ENCODE data around the gene EHMT1.

Gene EHMT1

DNA sequence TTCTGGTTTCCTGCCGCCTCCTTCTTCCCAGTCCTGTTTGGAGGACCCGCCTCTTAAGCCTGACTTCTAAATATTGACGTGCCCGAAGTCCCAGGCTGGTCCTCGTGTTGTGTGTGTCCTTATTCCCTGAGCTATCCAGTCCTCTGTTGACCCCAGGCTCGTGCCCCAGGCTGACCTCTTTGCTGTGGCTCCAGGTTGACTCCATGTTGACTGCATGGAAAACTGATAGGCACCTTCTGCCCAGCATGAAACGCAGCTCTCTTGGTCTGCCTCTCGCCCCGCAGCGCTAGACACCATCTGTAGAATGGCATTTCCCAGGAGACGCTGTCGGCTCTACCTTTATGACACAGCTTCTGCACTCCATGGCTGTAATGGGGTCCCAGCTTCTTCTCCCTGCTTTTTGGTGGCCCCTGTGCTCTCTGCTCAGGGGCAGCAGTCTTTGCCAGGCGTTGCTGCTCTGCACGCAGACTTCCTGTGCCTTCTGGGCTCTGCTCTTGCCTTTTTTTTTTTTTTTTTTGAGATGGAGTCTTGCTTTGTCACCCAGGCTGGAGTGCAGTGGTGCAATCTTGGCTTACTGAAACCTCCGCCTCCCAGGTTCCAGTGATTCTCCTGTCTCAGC is 28.4 kb downstream of the EHMT1 start:
- no peak for DNase-seq (ENCODE audit: low read depth)

DNA sequence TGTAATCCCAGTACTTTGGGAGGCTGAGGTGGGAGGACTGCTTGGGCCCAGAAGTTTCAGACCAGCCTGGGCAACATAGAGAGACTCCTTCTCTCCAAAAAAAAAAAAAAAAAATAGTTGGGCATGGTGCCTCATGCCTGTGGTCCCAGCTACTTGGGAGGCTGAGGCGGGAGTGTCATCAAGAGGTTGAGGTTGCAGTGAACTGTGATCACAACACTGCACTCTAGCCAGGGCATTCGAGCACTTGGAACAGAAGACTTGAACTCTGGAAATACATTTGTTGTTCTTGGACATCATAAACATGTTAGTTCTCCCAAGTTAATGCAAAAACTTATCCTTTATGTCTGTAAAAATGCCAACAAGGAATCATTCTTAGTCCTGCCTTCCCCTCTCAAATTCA is 29.6 kb downstream of the EHMT1 start:
- DNase-seq (ENCODE audit: low read depth), result peak; percentile 89

DNA sequence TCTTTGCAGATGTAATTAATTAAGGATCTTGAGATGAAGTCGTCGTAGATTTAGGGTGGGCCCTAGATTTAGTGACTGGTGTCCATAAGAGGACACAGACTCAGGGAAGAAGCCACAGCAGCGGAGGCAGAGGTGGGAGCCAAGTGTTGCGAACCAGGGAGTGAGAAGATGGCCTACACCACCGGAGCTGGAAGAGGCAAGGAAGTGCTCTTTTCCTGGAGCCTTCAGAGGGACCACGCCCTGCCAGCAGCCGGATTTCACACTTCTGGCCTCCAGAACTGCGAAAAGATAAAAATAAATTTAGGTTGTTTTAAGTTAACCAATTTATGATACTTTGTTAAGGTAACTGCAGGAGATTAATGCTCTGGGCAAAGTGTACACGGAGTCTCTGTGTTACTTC is 30.7 kb downstream of the EHMT1 start:
- DNase-seq (ENCODE audit: low read depth), result no peak

DNA sequence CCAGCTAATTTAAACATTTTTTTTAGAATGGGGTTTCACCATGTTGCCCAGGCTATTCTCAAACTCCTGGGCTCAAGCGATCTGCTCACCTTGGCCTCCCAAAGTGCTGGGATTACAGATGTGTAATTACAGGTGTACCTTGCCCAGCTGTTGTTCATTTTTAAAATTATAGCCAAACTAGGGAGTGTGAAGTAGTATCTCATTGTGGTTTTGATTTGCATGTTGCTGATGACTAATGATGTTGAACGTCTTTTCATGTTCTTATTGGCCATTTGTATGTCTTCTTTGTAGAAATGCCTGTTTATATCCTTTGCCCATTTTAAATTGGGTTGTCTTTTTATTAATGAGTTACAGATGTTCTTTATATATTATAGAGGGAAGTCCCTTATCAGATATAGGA is 31.5 kb downstream of the EHMT1 start:
- no peak for DNase-seq (ENCODE audit: low read depth)

DNA sequence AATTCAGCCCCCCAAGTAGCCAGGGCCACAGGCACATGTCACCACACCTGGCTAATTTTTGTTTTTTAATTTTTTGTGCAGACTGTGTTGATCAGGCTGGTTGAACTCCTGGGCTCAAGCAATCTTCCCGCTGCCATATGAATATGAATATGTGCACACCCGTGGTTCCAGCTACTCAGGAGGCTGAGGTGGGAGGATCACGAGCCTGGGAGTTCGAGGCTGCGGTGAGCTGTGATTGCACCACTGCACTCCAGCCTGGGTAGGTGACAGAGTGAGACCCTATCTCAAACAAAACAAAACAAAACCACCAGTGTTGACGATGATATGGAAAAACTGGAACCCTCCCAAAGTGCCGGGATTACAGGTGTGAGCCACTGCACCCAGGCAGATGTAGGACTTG is 32.0 kb downstream of the EHMT1 start:
- DNase-seq (ENCODE audit: low read depth), result no peak

DNA sequence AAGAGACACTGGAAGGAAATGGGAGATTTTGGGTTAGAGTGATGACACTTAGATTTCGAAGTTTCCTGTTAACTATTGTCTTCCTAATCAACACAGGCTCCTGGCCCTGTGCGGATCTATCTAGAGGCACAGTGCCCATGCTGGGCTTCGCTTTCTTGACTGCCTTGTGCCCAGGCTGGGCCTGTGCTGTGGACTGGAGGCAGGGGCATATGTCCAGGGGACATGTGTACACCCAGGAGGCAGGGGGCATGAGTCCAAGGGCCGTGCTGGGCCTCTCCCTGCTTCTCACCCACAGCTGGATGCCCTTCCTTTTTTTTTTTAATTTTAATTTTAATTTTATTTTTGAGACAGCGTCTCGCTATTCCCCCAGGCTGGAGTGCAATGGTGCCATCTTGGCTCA is 37.6 kb downstream of the EHMT1 start:
- DNase-seq (ENCODE audit: low read depth), result no peak

DNA sequence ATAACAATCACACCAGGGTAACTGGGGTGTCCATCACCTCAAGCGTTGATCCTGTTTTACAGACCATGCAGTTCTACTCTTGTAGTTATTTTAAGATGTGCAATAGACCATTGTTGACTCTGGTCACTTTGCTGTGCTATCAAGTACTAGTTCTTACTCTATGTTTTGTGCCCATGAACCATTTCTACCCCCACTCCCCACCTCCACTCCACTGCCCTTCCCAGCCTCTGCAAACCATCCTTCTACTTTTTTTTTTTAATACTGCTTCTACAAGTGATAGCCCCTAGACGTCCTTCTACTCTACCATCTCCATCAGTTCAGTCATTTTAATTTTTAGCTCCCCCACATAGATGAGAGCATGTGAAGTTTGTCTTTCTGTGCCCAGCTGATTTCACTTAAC is 38.8 kb downstream of the EHMT1 start:
- no peak for DNase-seq (ENCODE audit: low read depth)

DNA sequence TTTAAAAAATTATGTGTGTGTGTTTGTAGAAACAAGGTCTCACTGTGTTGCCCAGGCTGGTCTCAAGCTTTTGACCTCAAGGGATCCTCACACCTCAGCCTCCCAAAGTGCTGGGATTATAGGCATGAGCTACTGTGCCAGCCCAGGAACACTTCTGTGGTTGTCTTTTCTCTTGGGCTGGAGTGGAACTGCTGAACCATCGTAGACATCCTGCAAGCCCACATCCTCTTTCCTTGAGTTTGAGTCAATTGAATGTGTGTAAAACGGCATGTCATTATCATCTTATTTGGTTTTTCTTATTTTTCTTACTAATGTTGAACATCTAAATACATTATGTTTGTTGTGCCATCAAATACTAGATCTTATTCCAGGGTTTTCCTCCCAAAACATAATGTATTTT is 40.0 kb downstream of the EHMT1 start:
- DNase-seq (ENCODE audit: low read depth), result no peak

DNA sequence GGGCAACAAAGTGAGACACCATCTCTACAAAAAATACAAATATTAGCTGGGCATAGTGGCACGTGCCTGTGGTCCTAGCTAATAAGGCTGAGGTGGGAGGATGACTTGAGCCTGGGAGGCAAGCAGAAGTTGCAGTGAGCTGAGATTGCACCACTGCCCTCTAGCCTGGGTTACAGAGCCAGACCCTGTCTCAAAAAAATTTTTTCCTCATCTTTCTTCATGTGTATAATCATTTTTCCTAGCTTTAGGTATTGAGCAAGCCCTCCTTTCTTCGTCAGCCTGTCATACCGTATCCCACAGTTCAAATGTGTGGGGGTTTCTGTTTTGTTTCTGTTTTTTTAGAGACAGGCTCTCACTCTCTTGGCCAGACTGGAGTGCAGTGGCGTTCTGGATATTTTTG is 41.3 kb downstream of the EHMT1 start:
- DNase-seq (ENCODE audit: low read depth), result no peak

DNA sequence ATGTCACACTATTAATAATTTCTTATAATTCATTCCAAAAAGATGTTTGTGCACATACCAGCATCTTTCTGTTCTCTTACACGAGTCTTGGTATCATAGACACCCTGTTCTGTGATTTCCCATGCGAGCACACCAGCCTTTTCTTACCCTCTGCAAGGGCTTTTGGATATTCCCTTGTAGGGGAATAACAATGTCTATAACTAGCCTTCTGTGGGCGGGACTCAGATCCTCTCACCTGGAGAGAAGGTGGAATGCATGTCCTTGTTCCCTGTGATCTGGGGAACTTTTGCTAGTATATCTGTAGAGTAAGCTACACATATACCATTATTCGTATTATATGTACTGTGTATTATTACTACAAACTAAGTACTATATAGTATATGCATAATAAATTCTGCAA is 44.8 kb downstream of the EHMT1 start:
- no peak for DNase-seq (ENCODE audit: low read depth)

DNA sequence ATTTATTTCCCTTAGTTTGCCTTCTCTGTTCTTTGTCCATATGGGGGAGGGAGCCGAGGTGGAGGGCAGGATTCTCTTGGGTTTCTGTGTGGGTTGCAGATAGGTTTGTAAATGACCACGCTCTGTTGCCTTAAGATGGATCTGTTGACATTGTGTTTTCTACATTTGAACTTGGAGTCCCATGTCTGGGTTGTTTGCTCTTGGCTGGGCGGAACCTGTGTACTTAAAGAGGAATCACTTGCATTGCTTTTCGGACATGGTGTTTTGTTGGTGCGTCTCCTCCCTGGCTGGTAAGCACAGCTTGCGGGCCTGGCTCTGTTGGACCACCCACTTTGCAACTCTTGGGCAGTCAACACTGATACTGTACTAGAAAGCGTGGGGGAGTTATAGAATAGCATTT is 45.9 kb downstream of the EHMT1 start:
- no peak for DNase-seq (ENCODE audit: low read depth)

DNA sequence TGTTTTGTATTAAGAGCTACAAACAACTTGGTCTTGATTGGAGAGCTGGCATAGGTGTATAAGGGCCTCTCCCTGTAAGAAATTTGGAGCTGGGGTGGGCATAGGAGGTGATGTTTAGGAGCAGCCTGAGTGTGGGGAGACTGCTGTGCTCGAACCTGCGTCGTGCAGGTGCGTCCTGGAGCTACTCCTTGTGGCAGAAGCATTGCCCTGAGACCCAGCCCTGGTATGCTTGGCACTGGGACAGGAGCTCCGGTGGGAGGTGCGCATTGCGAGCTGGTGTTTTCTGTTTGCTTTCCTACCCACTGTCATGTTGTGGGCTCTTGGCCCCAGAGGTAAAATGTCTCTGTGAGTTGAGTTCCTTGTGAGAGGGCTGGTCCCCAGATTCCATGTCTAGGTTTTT is 46.4 kb downstream of the EHMT1 start:
- no peak for DNase-seq (ENCODE audit: low read depth)

DNA sequence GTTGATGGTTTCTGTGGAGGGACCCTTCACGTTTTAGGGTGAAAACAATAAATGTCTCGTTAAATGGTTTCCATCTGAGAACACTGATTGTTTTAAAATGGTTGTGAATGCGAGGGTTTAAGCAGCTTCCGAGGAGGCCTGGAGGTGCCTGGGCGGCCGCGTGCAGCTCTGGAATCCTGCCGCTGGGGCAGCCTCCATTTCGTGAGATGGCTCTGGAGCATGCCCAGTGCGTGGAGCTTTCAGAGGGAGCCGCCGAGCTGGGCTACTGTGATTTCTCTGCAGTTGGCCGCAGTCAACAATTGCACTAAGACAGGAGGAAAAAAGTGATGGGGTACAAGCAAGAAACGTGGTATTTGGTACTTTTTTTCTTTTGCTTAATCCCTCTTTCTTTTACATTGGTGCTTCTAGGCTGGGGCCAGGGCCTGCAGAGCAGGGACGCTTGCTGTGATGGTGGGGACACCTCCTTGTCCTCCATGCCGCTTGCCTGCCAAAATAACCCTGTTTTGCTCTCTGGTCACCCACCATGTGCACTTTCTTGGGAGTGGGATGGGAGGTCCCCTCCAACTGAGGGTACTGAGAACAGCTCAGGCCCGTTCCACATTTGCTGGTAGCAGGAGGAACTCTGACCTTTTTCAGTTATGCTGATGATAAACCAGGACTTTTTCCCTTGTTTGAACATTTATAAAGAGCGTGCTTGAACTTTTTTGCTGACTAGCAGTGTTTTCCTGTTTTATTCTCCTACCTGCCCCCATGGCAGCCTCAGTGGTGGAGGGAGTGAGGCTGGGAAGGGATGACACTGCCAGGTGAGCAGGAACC is 47.1 kb downstream of the EHMT1 start:
- DNase-seq (ENCODE audit: low read depth), result no peak

DNA sequence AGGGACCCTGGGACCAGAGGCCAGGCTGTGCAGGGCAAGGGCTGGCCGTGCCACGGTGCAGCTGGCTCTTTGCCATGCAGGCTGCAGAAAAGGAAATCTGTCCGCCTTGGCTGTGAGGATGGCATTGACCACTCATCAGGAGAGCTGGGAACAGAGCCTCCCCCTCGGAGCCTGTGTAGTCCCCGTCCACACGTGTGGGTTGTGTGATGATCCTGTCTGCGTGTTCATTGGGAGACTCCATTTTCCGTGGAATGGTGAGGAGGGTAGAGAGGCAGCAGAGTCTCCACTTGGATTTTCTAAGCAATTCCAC is 47.7 kb downstream of the EHMT1 start:
- no peak for DNase-seq (ENCODE audit: low read depth)

DNA sequence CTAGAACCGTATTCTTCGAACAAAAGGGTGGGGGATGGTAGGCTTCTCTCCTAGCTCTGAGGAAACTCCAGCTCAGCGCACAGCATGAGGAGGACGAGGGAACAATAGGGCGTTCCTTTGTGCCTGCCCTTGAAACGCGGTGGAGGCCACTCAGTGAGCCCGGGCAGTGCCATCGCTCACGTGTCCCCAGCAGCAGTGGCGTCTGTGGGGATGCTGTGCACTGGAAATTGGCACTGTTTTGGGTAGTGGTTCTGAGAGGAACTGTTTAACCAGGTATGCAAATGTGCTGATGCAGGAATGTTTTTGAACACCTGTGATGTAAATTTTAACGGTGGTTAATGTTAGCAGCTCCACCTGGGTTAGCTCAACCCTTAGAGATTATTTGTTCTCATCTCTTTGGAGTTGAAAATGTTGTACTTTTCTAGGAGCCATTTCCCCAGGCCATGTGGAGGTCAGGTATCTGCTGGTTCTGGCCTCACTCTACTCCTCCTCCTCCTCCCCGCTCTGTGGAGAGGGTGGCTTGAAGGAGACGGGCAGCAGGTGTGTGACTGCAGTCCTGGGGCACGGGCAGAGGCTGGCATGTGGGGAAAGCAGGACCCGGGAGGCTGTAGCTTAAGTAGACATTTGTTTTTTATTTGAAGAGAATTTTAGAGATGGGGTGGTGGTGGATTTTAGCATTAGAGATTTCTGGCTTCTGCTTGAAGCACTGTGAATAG is 48.3 kb downstream of the EHMT1 start:
- no peak for DNase-seq (ENCODE audit: low read depth)

DNA sequence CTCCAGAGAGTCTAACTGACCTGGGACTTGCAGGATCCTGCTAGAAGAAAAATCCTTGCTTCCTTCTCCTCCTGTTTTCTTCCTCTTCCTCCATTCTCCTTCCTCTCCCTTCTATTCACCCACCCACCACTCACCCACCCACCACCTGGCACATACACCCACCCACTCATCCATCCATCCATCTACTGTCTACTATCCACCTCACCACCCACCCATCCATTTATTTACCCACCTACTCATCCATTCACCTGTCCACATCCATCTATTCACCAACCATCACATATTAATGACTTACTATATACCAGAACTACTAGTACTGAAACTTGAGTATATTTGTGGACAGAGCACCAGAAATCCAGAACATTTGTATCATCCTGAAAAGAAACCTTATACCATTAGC is 49.4 kb downstream of the EHMT1 start:
- DNase-seq (ENCODE audit: low read depth), result no peak

DNA sequence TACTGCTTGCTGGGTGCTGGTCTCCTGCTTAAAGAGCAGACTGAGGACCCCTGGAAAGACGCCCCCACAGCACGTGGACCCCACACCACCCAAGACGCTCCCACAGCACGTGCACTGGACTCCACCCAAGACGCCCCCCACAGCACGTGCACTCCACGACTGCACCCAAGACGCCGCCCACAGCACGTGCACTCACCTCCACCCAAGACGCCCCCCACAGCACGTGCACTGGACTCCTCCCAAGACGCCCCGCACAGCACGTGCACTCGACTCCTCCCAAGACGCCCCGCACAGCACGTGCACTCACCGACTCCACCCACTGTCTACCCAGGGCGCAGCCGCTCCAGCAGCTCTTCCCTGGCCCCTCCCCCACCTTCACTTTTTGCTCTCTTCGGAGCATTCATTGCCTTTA is 50.5 kb downstream of the EHMT1 start:
- DNase-seq (ENCODE audit: low read depth), result peak; percentile 24

DNA sequence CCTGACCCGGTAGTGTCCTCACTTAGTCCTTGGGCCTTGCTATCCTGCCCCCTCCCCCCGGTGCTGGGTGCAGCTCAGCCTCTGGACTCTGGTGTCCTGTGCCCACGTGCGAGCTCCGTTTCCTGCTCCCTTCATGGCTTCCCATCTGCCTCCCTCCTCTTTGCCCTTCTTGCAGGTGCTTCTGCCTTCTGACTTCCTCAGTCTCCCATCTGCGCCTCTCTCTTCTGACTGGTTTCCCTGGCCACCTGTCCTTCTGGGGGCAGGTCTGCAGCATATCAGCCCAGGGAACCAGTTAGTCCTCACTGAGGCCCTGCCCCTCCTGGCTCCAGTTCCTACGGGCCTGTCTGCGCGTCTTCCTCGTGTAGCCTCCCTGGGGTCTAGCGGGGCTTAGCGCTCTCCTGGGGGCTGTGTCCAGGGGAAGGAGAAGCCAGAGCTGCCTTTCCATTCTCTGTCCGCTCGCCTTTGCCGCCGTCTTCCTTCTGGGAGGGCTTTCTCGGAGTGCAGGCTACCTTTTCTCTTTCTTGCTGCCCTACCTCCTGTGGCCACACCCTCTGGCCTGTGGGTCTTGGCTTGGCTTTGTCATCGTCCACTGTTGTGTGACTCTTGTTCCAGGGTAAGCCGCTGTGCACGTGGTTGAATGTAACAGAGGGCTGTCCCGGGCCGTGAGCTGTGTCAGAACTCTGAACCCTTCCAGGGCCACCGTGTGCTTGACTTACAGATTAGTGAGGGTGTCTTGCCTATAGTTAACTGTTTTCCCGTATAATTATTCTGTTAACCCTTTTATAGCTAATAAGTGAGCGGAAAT is 51.8 kb downstream of the EHMT1 start:
- DNase-seq (ENCODE audit: low read depth), result no peak

DNA sequence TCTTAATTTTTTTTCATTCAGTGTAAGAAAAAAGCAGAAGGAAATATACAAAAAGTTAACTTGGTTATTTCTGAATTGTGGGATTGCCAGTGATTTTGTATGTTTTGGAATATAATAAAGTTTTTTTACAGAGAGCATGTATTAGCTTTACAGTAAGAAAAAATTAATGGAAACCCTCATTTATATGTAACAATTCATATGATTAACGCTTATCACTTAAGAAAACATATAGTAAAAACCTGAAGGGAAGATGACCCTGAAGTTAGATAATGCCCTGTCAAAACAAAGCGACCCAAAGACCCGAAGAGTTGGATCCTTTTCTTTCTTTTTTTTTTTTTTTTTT is 52.4 kb downstream of the EHMT1 start:
- no peak for DNase-seq (ENCODE audit: low read depth)

DNA sequence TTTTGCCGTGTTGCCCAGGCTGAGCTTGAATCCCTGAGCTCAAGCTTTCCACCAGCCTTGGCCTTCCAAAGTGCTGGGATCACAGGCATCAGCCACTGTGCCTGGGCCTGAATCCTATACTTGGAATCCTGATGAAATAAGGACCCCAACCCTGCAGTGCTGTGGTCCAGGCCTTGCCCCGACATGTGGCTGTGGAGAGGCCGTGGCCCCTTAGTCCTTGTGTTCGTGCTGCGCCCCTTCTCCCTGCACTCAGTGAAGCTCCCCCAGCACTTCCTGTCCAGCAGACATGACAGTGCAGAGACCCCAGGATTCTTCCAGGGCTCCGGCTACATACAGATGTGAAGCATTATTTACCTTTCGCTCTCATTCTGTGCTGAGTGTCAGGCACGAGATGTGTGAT is 52.9 kb downstream of the EHMT1 start:
- DNase-seq (ENCODE audit: low read depth), result no peak

DNA sequence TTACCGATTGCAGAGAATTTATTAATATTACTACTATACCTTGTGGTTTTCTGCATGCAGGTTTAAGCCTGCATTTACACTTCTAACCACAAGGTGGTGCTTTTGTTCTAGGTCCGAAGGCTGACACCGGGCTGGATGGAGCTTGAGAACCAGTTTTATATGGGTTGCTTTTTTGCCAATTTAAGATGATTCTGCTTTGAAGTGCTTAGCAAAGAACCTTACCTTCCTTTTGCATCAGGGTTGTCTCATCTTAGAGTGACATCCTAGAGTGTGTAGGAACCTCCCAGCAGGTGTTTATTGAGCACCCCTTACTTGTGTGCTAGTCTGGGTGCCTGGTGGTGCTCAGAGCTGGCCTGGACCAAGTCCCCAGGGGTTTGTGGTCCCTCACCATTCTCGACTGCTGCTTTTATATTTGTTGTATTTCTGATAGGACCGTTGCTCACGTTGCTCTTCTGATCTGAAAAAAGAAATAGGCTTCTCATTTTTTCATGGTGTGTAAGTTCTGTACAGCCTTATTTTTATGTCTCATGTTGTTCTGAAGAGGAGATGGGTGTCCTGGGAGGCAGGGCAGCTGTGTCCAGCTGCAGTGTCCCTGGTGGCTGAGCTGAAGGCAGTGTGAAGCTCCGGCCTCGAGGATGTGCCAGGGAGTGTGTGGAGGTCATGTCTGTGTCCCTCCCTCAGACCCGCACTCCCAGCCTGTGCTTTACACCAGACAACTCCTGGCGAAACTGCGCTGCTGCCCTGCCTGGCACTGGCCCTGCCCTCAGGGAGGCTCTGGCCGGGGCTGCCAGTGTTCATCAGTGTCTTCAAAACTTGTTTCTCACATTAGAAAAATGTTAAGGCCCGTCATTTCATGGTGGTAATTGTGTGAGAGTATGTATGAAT is 54.3 kb downstream of the EHMT1 start:
- peak; percentile 68 for DNase-seq (ENCODE audit: low read depth)

DNA sequence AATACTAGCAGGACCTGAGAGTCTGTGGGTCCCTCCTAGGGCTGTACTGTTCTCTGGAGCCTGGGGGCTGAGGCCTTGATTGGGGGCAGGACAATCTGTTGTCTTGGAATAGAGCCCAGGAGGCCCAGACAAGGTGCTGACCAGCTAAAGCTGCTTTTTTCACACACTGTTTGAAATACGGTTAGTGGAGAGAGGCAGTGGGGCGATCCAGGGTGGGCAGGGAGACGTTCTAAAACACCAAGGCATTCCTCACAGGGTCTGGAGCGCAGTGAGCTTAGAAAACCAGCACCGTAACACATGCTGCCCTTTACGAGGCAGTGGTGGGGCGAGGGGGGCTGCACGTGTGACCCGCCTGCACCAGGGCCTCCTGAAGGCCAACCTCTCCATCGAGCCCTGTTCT is 55.1 kb downstream of the EHMT1 start:
- no peak for DNase-seq (ENCODE audit: low read depth)
